ENCODE results near the gene CCDC200.
"Not testable (repeated sequence)": the region's sequence is repeated elsewhere in the genome, so short reads cannot be mapped to it uniquely, and the experiment has no call there.

The CCDC200 gene

GRCh38 chr17:43215341-43215740, 13.1 kb downstream of the CCDC200 start:
- no peak for DNase-seq

DNA sequence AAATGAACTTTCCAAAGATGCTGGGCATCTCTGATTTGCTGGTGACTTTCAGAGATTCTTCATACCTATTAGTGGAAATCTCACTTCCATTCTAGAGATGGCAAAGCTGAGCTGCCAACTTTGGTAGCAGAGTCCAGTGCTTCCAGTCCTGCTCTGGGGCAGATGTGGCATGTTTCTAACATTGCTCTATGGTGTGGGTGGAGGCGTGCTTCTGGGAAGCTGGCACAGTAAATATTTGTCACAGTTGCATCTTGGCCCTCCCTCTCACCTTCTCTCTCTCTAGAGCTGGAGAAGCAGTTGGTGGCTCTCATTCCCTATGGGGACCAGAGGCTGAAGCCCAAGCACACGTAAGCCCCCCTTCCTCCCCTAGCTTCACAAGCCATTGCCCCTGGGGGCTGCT, 14.9 kb downstream of the CCDC200 start:
- DNase-seq, result no peak

DNA sequence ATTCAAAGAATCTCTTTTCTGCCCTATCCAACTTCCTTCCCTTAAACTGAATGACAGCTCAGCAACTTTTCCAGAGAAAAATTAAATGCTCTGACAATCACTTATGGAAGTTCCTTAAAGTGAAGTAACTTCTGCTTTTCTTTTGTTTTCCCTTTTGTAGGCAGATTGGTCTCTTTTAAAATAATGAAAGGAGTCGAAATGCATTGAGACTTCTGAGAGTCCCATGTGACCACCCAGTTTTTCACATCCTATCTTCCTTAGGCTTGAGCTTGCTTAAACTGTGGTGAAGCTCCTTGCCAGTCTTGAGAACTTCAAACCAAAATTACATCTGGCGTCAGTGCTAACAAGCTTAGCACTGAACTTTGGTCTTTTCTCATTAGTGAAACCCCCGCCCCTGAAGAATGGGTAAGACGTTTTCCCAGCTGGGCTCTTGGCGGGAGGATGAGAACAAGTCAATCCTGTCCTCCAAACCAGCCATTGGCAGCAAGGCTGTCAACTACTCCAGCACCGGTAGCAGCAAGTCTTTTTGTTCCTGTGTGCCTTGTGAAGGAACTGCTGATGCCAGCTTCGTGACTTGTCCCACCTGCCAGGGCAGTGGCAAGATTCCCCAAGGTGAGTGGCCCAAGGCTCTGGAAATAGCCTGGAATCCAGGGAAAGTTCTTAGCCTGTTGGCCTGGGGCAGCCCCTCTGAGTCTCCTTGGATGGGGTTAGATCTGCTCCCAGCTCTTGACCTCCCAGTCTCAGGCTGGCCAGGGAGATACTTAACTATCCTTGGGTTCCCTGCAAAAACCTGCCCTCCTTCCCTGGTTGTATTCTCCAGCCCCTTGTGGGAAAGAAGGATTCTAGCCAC, 15.6 kb downstream of the CCDC200 start:
- DNase-seq, result no peak

- DNase-seq, result peak; percentile 58
These were observed 16.7 kb downstream of the CCDC200 start, which contains the start of gene TMEM106A for GRCh38 chr17:43211480-43212402. Gene TMEM106A (plus strand): TSS chr17:43211875. CDS start chr17:43213042, 1,167 bp downstream.

GRCh38 chr17:43211123-43211479, 17.3 kb downstream of the CCDC200 start:
- no peak for DNase-seq

DNA sequence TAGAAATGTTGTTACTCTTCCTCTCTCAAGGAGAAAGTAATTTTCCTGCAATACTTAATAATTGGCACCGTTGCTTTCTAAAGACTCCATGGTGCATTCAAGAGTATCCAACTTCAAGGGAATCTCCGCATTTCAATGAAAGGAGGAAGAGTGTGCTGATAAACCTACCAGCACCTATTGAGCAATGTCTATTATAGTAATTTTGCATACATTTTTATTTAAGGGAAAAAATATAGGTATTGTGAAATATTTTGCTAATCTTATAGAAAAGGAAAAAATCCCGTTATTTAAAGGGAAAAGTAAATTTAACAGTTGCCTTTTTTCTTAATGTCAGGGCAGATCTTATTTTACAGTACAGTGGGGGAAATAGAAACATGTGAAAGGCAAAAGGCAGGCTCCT, 17.8 kb downstream of the CCDC200 start:
- DNase-seq, result no peak

DNA sequence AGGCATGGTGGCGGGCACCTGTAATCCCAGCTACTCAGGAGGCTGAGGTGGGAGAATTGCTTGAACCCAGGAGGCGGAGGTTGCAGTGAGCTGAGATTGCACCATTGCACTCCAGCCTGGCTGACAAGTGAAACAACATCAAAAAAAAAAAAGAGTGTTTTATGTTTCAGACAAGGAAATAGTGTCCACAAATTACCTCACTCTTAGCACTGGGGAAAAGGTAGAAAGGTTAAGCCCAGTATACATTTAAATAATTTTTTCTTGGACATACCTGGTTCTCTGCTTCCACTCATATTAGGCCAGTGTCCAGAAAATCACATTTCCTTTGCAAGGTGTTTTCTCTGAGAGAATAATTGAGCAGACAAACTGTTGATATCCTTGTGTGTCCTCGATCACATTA, 25.4 kb downstream of the CCDC200 start:
- DNase-seq, result not testable (repeated sequence)

- DNase-seq, result no peak
These were observed 28.3 kb downstream of the CCDC200 start for GRCh38 chr17:43200127-43200526.

DNA sequence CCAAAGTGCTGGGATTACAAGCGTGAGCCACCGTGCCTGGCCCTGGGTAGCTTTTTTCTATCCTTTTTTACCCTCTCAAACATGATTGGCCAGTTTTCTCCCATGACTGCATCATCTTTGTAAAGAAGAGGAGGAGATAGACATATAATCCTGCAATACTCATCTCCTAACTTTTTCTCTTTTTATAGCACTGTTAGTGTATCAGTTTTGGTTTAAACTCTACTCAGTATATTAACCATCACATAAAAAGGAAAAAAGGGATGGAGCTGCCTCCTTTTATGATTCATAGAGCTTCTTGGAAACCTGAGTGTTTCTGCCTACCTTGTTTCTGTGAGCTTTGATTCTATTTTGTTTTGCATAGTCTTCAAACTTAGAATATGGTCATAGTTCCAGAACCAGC, 28.8 kb downstream of the CCDC200 start:
- no peak for DNase-seq

DNA sequence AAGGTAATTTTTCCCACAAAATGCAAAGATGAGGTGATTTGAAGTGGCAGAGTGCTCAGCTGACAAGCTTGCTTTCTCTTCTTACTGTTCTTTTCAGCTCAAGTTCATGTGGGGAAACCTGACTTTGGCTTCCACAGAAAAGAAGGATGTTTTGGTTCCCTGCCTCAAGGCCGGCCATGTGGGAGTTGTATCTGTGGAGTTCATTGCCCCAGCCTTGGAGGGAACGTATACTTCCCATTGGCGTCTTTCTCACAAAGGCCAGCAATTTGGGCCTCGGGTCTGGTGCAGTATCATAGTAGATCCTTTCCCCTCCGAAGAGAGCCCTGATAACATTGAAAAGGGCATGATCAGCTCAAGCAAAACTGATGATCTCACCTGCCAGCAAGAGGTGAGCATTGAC, 35.2 kb downstream of the CCDC200 start:
- DNase-seq, result no peak

GRCh38 chr17:43186656-43187055, 41.8 kb downstream of the CCDC200 start:
- not testable (repeated sequence) for DNase-seq

- no peak for DNase-seq
These were observed 44.5 kb downstream of the CCDC200 start for GRCh38 chr17:43183921-43184320.

- DNase-seq, result no peak
These were observed 52.3 kb downstream of the CCDC200 start for GRCh38 chr17:43176119-43176570.

DNA sequence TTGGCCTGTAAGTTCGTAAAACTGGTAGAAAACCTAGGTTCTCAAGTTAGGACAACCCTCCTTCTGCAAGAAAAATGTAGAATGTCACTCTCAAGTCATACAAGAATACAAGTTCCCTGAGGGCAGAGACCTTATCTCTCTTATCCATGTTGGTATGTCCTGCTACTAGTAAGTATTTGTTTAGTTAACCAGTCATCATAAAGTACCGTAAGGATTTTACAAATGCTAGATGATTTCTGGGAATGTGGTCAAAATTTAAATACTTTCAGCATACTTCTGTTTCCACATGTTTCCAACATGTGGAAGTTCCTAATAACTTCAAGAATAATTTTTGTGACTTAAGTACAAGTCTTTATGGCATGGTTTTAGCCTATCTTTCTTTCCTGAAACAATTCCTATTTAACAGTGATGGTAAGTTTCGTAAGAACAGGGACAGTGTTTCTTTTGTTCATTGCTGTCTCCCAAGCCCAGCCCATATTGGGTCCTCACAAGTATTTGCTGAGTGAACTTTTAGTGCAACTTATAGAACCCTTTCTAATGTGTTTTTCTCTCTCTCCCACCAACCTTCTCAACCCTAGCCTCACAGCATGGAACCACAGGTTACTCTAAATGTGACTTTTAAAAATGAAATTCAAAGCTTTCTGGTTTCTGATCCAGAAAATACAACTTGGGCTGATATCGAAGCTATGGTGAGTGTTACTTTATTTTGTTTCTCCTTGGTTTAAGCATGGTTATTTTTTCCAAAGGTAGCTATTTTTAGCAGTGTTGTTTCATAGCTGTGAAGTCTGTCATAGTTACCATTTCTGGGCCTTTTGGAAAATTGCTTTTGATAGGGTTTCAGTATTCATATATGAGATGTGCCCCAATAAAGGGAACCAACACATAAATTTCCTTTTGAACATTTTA, 53.0 kb downstream of the CCDC200 start:
- no peak for DNase-seq

DNA sequence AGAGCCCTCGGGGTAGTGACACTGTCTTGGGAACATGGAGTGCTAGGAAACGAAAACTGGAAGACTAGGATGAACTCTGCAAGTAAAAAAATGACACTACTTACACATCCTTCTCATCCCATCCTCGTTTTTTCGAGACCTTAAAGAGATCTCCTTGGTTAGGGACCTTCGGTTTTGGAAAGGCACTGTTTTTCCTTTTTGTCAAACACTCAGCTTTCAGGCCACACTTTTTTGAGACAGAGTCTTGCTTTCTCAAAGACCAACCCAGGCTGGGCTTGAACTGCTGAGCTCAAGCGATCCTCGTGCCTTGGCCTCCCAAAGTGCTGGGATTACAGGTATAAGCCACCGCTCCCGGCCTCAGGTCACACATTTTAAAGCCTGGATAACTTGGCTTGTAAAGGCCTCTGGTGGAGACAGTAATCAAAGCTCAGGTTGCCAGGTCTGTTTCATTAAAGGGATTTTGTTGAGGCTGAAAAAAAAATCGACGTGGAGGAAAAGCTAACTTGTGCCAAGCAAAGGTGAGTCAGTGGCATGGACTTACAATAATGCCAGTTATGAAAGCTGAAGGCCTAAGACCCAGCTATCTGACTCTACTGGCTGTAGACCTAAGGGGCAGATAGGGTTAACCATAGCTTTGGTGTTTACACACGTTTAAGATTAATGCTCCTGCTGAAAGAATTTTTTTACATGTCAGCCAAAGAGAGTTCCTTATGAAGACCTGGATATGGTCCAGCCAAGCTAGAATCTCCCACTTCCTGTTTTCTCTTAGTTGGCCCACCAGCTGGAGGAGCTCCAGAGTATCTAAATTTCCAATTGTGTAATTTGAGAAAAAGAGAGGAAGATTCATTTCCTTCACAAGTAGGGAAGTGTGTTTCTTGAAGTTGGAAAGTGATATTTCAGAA, 56.6 kb downstream of the CCDC200 start:
- DNase-seq, result peak; percentile 44
